Prostate gland (tissue), 2 donors: Measurements from ENCODE around the gene UNC13C.

Experiments
- POLR2AphosphoS5 ChIP-seq: sonication (generic); formaldehyde crosslinking; IDR thresholded peaks from one replicate; pipeline ENCODE4 v1.6.1; 2017; ENCODE audit warnings: antibody characterized with exemption
- TF ChIP-seq, protein P1 (sequence below), 4 experiments: fragments of 200-600 bp in 2 of 4; fragments of 450-650 bp in 2 of 4; sonication (generic) in 2 of 4; IDR thresholded peaks; 1 replicate in 3 of 4; 2 replicates in 1 of 4; pipeline ENCODE4 v1.5.1; 2016 to 2019; ENCODE audit warnings: antibody characterized with exemption in 4 of 4, mild to moderate bottlenecking in 2 of 4, moderate library complexity in 2 of 4

DNA sequence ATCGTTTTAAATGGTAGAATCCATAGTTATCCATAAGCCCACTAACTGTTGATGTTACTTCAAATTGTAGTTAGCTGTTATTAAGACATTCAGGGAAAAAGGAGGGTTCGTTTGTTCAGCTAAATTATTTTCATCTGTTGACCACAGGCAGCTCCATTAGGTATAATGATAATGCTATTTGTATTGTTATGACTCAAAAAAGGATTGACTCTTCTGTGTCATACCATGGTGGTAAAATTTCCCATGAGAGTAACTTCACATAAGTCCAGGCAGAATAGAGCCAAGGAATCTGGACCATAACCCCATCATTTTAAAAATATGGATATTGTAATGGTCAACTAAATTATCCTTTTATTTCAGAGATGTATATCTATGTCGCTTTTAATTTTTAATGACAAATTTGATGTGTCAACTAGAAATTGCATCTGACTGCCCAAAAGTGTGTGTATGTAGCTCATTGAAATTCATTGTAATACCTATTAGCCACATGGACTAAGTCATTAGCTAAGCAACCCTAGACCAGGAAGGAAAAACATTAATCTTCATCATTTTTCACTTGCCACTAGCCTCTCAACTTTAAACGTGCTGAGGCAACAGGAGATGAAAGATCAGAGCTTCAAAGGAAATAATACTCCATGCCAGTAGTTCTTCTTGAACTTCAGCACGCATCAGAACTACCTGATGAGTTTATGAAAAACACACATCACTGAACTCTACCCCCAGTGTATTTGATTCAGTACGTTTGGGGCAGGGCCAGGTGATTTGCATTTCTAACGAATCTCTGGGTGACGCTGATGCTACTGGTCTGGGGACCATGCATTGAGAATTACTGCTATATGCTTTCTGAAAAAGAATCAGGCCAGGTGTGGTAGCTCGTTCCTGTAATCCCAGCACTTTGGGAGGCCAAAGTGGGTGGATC is 537.7 kb downstream of the UNC13C start:
- TF ChIP-seq POLR2AphosphoS5, result no peak
- TF ChIP-seq, protein P1, sequence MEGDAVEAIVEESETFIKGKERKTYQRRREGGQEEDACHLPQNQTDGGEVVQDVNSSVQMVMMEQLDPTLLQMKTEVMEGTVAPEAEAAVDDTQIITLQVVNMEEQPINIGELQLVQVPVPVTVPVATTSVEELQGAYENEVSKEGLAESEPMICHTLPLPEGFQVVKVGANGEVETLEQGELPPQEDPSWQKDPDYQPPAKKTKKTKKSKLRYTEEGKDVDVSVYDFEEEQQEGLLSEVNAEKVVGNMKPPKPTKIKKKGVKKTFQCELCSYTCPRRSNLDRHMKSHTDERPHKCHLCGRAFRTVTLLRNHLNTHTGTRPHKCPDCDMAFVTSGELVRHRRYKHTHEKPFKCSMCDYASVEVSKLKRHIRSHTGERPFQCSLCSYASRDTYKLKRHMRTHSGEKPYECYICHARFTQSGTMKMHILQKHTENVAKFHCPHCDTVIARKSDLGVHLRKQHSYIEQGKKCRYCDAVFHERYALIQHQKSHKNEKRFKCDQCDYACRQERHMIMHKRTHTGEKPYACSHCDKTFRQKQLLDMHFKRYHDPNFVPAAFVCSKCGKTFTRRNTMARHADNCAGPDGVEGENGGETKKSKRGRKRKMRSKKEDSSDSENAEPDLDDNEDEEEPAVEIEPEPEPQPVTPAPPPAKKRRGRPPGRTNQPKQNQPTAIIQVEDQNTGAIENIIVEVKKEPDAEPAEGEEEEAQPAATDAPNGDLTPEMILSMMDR (IDR thresholded peaks at IDR 0.05), result no peak
